ENCODE measurements around the gene ZNF786.
"Not testable (repeated sequence)": the region's sequence is repeated elsewhere in the genome, so short reads cannot be mapped to it uniquely, and the experiment has no call there.

The ZNF786 gene

DNA sequence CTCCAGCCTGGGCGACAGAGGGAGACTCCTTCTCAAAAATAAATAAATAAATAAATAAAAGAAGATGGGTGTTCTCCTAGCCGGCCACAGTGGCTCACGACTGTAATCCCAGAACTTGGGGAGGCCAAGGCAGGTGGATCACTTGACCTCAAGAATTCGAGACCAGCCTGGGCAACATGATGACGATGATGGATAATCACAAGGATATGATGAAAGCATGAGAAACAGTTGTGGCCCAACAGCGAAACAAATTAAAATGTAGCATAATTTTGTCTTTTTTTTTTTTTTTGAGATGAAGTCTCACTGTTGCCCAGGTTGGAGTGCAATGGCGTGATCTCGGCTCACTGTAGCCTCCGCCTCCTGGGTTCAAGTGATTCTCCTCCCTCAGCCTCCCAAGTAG is 12.9 kb downstream of the ZNF786 start:
- DNase-seq (ENCODE audit: low read depth), result no peak

DNA sequence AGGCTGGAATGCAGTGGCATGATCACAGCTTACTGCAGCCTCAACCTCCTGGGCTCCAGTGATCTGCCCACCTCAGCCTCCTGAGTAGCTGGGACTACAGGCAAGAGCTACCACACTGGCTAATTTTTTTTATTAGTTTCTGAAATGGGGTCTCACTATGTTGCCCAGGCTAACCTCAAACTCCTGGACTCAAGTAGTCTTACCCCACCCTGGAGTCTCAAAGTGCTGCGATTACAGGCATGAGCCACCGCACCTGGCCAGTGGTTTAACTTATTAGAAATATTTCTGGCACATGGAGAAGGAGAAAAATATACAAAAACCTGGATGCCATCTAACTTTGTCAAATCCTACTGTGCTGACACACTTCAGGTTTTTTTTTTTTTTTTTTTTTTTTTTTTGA is 15.2 kb downstream of the ZNF786 start:
- DNase-seq (ENCODE audit: low read depth), result no peak

DNA sequence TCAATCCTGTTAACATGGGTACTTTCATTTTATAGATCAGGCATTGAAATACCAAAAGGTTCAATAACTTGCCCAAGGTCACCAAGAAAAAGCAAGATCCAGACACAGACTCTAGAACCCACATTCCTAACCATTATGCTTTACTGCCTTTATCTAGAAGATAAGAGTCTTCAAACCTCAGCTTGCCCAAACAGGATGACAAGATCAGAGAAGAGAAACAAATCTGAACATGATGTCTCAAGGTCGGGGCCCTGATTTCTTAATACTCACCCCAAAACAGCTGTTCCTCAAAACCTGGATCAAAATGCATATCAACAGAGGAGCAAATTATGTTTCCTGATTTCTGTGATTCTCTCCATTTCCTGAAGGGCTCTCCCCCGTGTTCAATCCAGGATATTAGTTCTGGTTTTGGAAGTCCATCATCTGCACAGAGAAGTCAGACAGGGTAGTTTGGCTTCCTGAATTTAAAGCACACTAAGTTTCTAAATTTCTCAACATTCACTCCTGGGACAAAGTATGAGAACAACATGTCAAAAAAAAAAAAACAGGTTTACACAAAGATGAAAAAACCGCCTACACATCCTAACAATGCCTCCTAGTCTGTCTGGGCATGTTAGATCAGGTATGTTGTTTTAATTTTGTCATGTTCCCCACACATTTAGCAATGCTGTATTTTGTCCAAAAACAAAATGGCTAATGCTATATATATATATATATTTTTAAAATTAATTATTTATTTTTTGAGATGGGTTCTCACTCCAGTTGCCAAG is 16.2 kb downstream of the ZNF786 start:
- DNase-seq (ENCODE audit: low read depth), result no peak

DNA sequence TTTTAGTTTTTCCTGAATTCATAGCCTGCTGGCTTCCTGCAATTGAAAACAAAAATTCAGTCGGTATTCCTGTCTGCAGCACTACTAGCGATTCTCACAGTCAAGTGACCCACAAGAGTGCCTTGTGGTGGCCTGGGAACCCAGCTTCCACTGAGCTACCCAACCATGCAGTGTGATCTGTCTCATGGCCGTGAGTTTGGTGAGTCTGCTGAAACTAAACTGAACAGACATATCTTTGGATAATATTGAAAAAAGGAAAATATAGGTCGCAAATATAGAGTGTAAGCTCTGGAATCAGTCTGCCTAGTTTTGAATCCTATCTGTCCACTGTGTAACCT is 18.1 kb downstream of the ZNF786 start:
- DNase-seq (ENCODE audit: low read depth), result no peak

DNA sequence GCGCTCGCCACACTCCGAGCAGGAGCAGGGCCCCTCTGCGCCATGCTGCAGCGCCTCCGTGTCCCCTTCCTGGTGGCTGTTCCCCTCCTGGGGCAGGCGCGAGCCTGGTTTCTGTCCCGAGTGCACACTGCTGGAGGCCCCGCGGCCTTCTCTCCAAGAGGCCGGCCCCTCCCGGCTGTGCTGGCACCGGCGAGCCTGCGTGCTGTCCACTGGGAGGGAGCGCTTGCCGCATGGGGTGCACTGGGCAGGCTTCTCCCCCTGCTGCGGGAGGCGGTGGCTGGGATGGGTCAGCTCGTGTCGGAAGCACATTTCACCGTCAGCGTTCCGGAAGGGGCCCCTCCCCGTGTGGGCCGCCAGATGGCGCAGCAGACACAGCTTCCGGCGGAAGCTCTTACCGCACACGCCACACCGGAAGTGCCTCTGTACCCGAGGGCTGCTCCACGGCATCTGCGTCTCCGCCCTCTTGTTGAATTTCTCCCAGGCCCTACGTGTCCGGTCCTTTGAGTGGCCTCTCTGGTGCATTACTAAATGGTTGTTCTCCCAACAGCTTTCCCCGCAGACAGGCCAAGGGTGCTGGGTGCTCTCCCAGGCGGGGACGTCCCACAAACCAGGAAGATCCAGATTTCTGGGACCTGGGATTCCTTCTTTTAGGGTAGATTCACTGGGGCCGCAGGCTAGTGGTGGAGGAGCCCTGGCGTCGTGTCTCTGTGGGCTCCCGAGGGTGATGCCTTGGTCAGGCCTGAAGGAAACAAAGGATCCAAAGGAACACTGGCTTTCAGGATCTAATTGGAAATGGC is 18.7 kb downstream of the ZNF786 start:
- peak; percentile 30 for DNase-seq (ENCODE audit: low read depth)

DNA sequence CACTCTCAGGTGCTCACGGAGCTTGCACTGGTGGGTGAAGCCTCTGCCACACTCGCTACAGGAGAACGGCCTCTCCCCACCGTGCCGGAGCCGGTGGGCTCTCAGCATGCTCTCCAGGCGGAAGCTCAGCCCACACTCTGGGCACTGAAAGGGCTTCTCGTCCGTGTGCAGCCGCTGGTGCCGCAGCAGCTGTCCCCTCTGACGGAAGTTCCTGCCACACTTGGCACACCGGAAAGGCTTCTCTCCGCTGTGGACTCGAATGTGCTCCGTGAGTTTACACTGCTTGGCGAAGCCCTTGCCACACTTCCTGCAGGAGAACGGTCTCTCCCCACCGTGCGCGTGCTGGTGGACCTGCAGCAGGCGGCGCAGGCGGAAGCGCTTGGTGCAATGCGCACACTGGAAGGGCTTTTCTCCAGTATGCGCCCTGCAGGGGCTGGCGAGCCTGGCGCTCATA is 19.3 kb downstream of the ZNF786 start:
- DNase-seq (ENCODE audit: low read depth), result no peak

DNA sequence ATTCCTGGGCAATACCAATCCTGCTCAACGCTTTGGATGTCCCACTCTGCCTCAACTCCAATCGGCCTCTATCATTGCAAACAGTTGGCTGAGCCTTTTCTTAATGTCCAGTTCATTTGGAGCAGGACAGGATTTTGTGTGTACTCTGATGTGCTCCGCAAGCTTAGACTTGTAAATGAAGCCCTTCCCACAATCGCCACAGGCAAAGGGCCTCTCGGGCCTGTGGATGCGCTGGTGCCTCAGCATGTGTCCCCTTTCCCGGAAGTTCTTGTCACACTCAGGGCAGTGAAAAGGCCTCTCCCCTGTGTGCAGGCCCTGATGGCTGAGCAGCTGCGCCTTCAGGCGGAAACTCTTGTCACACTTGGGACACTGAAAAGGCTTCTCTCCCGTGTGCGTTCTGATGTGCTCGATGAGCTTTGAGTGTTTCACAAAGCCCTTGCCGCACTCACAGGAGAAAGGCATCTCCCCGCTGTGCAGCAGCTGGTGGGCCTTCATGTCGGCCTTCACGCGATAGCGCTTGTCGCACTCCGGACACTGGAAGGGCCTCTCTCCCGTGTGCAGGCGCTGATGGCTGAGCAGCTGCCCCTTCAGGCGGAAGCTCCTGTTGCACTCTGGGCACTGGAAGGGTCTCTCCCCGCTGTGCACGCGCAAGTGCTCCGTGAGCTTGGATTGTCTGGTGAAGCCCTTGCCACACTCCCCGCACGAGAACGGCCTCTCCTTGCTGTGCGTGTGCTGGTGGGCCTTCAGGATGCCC is 20.0 kb downstream of the ZNF786 start:
- DNase-seq (ENCODE audit: low read depth), result no peak

DNA sequence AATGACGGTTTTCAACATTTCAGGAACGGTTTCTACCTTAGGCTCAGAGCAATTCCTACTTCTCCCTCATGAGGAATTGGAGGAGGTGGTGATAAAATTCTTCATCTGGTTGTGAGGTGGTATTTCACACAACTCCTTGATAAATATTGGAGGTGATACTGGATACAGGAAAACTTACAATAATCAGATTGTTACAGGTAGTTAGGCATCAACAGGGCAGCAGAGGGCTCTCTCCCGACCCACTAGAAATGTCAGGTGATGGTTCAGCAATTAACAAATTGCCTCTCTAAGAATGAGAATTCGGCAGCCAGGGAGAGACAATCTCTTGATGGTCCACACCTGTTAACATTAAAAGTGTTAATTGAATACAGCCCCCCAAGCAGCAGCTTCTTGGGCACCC is 22.6 kb downstream of the ZNF786 start:
- DNase-seq (ENCODE audit: low read depth), result no peak

DNA sequence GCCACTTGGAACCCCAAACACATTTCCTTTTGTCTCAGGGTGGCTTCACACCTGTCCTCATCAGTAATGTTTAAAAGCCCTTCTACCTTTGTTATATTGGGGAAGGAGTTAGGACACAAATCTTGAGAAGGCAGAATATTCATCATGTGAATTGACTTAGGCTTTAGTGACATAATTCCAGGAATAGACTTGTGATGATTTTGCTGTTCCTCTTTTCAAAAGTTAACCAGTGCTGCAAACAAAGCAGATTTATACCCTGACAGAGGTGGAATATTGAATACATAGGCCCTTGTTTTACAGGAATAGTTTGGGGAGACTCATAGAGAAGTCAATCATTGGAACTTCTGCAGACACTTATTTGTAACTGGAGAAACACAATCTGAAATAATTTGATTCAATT is 27.0 kb downstream of the ZNF786 start:
- no peak for DNase-seq (ENCODE audit: low read depth)

DNA sequence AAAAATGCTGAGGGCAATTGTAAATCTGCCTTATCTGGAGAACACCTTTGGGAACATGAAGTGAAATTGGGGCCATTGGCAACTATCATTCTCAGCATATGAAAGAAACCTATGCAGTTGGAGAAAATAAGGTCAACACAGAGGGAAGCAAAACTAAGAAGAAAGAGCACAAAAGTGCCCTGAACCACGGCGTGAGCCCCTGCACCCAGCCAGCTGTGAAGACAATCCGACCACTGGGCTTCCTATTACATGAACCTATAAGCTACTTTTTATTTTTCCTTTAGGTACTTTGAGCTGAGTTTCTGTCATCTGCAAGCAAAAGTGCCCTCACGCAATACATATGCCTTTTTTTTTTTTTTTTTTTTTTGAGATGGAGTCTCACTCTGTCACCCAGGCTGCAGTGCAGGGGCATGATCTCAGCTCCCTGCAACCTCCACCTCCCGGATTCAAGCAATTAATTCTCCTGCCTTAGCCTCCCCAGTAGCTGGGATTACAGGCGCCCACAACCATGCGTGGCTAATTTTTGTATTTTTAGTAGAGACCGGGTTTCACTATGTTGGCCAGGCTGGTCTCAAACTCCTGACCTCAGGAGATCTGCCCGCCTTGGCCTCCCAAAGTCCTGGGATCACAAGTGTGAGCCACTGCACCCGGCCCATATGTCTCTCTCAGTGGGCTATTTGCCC is 28.2 kb downstream of the ZNF786 start:
- not testable (repeated sequence) for DNase-seq (ENCODE audit: low read depth)

DNA sequence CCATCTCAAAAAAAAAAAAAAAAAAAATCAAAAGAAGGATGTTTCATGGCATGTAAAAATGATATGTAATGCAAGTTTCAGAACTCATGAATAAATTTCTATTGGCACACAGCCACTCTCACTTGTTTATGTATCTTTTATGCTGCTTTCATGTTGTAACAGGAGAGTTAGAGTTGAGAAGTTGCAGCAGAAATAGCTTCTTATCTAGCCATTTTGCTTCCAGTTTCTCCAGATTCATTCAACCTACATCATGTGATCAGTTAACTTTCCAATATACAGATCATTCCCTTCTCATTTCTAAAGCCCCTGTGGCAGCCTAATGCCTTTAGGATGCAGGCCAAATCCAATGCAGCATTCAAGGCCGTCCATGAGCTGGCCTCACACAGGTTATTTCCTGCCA is 30.4 kb downstream of the ZNF786 start:
- DNase-seq (ENCODE audit: low read depth), result no peak

DNA sequence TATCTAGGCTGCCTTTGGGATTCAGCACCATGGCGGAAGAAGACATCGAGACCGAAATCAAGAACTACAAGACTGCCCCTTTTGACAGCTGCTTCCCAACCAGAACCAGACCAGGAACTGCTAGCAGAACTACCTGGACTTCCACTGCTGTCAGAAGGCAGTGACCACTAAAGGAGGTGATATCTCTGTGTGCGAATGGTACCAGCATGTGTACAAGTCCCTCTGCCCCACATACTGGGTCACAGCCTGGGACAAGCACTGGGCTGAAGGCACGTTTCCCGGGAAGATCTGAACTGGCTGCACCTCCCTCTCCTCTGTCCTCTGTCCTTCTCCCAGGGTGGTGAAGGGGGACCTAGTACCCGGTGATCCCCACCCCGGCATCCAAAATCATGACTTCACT is 36.6 kb downstream of the ZNF786 start:
- DNase-seq (ENCODE audit: low read depth), result no peak

DNA sequence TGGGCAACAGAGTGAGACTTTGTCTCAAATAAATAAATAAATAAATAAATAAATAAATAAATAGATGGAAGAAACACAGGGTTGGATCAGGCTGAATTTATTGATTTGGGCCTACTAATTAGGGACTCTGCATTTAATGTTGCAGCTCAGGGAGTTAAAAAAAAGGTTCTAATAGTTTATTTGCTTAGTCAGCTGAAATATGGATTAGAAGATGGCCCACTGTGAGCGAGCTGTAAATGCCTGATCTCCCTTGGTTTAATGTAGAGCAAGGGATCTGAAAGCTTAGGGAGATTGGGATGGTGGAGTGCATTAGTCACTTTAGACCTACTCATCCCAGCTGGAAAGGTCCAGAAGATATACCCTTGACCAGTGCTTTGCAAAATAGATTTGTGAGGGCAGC is 37.1 kb downstream of the ZNF786 start:
- no peak for DNase-seq (ENCODE audit: low read depth)

DNA sequence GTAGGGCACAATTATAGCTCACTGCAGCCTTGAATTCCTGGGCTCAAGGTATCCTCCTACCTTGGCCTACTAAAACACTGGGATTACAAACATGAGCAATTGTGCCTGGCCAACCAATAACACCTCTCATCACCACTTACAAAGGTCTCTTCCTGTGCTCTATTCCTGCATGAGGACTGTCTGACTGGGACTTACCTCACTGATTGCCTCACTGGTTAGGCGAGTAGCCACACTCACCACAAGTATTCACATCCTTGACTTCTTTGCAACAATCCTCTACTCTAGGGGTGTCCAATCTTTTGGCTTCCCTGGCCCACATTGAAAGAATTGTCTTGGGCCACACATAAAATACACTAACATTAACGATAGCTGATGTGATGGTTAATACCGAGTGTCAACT is 39.6 kb downstream of the ZNF786 start:
- DNase-seq (ENCODE audit: low read depth), result no peak

DNA sequence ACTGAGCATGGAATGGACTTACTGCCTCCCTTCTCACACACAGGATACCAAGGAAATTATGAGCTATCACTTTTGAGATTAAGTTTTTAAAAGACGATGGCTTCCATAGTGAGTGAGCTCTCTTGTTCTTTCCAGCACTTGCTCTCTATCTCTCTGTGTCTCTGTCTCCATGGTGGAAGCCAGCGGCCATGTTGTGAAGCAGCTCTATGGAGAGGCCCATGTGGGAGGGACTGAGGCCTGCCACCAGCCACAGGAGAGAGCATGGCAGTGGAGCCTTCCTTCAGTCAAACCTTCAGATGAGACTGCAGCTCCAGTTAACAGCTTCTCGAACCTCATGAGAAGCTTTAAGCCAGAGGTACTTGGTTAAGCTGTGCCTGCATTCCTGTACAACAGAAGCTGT is 41.7 kb downstream of the ZNF786 start:
- DNase-seq (ENCODE audit: low read depth), result no peak

DNA sequence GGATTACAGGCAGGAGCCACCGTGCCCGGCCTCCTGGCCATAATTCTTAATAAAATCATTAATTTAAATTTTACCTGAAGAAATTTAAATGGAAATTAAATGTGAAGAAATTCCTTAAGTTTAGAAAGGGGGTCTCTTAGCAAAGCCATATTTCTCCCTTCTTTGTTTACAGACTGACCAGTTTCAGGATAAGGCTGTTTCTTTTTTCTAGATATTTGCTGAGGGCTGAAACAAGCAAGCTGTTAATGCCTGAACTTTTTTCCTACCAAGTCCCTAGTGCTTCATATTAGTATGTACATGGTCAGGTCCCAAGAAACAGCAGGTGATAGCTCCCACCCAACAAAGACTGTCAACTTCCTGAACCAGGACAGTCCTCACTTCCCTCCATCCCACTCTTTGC is 44.1 kb downstream of the ZNF786 start:
- no peak for DNase-seq (ENCODE audit: low read depth)

DNA sequence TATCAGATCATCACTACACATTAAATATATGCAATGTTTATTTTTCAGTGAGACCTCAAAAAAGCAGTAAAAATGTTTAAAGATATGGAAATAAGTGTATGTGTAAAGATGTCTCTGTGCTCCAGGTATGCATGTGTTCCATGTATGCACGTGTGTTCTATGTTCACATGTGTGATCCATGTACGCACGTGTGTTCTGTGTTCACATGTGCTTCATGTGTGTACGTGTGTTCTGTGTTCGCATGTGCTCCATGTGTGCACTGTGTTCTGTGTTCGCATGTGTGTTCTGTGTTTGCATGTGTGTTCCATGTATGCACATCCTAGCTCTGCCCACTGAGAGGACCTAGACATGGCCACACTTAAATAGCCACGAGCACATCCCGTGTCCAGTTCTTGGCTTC is 46.6 kb downstream of the ZNF786 start:
- no peak for DNase-seq (ENCODE audit: low read depth)

DNA sequence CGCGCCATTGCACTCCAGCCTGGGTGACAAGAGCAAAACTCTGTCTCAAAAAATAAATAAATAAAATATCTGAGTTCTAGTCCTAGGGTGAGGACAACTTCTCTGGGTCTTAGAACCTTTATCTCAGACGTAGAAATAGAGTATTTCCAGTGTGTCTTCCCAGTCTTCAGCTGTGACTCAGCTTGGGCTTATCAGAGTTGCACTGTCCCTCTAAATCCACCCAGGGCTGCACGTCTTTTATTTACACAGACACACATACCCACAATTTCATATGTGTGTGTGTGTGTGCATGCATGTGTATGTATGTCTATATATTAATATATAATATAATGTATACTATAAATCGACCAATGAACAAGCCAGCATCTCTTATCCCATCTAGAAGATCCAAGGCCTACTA is 49.2 kb downstream of the ZNF786 start:
- no peak for DNase-seq (ENCODE audit: low read depth)

DNA sequence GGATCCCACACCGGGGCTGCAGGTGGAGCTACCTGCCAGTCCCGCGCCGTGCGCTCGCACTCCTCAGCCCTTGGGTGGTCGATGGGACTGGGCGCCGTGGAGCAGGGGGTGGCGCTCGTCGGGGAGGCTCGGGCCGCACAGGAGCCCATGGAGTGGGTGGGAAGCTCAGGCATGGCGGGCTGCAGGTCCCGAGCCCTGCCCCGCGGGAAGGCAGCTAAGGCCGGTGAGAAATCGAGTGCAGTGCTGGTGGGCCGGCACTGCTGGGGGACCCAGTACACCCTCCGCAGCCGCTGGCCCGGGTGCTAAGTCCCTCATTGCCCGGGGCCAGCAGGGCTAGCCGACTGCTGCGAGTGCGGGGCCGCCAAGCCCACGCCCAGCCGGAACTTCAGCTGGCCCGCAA is 51.9 kb downstream of the ZNF786 start:
- not testable (repeated sequence) for DNase-seq (ENCODE audit: low read depth)

DNA sequence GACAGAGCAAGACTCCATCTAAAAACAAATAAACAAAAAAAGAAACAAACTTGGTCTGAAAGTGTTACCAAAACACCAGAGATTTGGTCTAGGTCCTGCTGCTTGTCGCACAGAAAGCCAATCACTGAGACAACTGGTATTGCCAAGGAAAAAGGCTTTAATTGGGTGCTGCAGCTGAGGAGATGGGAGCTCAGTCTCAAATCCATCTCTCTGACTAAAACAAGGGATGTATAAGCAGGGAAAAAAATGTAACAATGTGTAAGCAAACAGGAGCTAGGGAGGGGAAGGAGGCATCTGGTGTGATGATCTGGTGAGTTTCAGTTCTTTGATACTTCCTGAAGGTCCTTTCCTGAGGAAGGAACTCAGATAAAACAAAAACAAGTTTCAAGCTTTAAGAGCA is 53.8 kb downstream of the ZNF786 start:
- DNase-seq (ENCODE audit: low read depth), result no peak

DNA sequence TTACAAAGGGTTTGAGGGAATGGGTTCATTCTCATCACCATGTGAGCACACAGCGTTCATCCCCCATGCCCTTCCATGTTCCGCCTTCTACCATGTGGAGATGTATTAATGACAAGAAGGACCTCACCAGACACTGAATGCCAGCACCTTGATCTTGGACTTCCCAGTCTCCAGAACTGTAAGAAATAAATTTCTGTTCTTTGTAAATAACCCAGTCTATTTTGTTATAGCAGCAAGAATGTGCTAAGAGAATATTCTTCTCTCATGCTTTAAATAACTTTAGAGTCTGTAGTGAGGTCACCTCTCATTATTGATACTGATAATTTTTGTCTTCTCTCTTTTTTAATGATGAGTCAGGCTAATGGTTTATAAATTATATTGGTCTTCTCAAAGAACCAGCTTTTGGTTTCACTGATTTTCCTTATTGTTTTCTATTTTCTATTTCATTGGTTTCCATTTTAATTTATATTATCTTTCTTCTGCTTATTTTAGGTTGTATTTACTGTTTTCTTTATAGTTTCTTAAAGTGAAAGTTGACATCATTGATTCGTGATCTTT is 59.1 kb downstream of the ZNF786 start:
- DNase-seq (ENCODE audit: low read depth), result no peak

DNA sequence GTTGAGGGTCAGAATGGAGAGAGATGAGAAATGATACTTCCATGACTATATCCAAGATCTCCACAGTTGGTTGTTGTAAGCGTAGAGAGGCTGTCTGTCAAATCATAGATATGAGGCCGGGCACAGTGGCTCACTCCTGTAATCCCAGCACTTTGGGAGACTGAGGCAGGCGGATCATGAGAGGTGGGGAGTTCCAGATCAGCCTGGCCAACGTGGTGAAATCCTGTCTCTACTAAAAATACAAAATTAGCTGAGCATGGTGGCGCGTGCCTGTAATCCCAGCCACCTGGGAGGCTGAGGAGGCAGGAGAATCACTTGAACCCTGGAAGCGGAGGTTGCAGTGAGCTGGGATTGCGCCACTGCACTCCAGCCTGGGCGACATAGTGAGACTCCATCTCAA is 60.1 kb downstream of the ZNF786 start:
- DNase-seq (ENCODE audit: low read depth), result not testable (repeated sequence)
